Caco-2 (cell line): ENCODE data around the gene PVALEF. TPM values are rescaled to one million over a fixed set of nuclear protein-coding genes. Genes with fewer than 3 reads are reported as not detected.
"Not testable (repeated sequence)": the region's sequence is repeated elsewhere in the genome, so short reads cannot be mapped to it uniquely, and the experiment has no call there.

Experiments
- BruUV-seq: library from RNA; stranded (reverse); fragments of 400-500 nt; replicated peaks from 2 replicates; lab custom pipeline; 2021; lab: Mats Ljungman, UMichigan
- CTCF ChIA-PET: fragments of 300-600 bp; sonication (Branson Sonifier 250); formaldehyde crosslinking; loops from one replicate; lab custom pipeline; 2022; ENCODE audit warnings: antibody characterized with exemption; lab: Charles Lee
- POLR2A ChIA-PET: fragments of 300-600 bp; sonication (Branson Sonifier 250); formaldehyde crosslinking; loops from one replicate; lab custom pipeline; 2022; ENCODE audit warnings: antibody characterized with exemption; lab: Charles Lee
- DNase-seq, 2 experiments: peaks; one replicate each; pipeline versions ENCODE4 v3.0.0 to v3.0.0-alpha.2; 2020 to 2022
- H3K27me3 ChIP-seq: replicated peaks from 2 replicates; pipeline ENCODE4 v1.6.0; 2011; ENCODE audit warnings: low read length; ENCODE audit not compliant: control insufficient read depth, insufficient read depth
- H3K36me3 ChIP-seq: 2 replicates; pipeline ENCODE4 v1.5.1; 2011; ENCODE audit warnings: low read length; ENCODE audit not compliant: control insufficient read depth, insufficient read depth
- H3K4me1 ChIP-seq: fragments of 250-450 bp; sonication (Bioruptor Pico); 2 replicates; pipeline ENCODE4 v1.5.1; 2020; ENCODE audit warnings: mild to moderate bottlenecking
- H3K4me3 ChIP-seq: 2 replicates; pipeline ENCODE4 v1.5.1; 2011; ENCODE audit warnings: low read depth, mild to moderate bottlenecking, control low read depth, low read length
- H3K9me3 ChIP-seq: fragments of 250-450 bp; sonication (Bioruptor Pico); 2 replicates; pipeline ENCODE4 v1.5.1; 2020; ENCODE audit warnings: mild to moderate bottlenecking, moderate library complexity
- H3K27ac Mint-ChIP-seq: one replicate; pipeline ENCODE4 v1.8.0; 2022; ENCODE audit warnings: mixed read lengths; ENCODE audit not compliant: unreplicated experiment
- H3K27me3 Mint-ChIP-seq: one replicate; pipeline ENCODE4 v1.8.0; 2022; ENCODE audit warnings: mixed read lengths; ENCODE audit not compliant: insufficient read depth, unreplicated experiment
- H3K36me3 Mint-ChIP-seq: one replicate; pipeline ENCODE4 v1.8.0; 2022; ENCODE audit warnings: mild to moderate bottlenecking, mixed read lengths; ENCODE audit not compliant: insufficient read depth, unreplicated experiment
- H3K4me1 Mint-ChIP-seq: one replicate; pipeline ENCODE4 v1.8.0; 2022; ENCODE audit warnings: low read depth, mixed read lengths; ENCODE audit not compliant: unreplicated experiment
- H3K4me3 Mint-ChIP-seq: one replicate; pipeline ENCODE4 v1.8.0; 2022; ENCODE audit warnings: mild to moderate bottlenecking, moderate library complexity, mixed read lengths; ENCODE audit not compliant: unreplicated experiment
- H3K9me3 Mint-ChIP-seq: one replicate; pipeline ENCODE4 v1.8.0; 2022; ENCODE audit warnings: mixed read lengths; ENCODE audit not compliant: unreplicated experiment
- CTCF ChIP-seq, 2 experiments: fragments of 200-600 bp in 1 of 2; IDR thresholded peaks; 1 replicate in 1 of 2; 2 replicates in 1 of 2; pipeline versions ENCODE4 v1.5.1 to v1.8.0; 2011 to 2022; ENCODE audit warnings: antibody characterized with exemption in 1 of 2, control low read depth in 1 of 2, inconsistent platforms in 1 of 2, low read depth in 1 of 2, low read length in 1 of 2, mild to moderate bottlenecking in 1 of 2, moderate library complexity in 1 of 2; ENCODE audit not compliant: insufficient read depth in 1 of 2, severe bottlenecking in 1 of 2, unreplicated experiment in 1 of 2
- intact Hi-C: fragments of 100-400 bp; cut with micrococcal nuclease; formaldehyde crosslinking; loops from one replicate; pipeline ENCODE4 v1.10.0; 2022; ENCODE audit not compliant: unreplicated experiment
- total RNA-seq: library from RNA; stranded (reverse); gene quantifications from 2 replicates; pipeline ENCODE4 v1.2.3, GENCODE V29; 2022

PVALEF gene
- total RNA-seq, 1 experiment from 2014 or later, result not detected

- Histone ChIP-seq H3K4me1 (peaks cover 6% of the 10 kb centered on the region), H3K4me3 (no peak overlapping the region), H3K36me3 (no peaks in the 10 kb centered on the region), H3K27me3 (no peaks in the 10 kb centered on the region), H3K9me3 (peaks cover 8% of the 10 kb centered on the region; the same call in 1 of the 2 replicates)
- H3K9me3 Mint-ChIP-seq, result no peaks in the 10 kb centered on the region
- BruUV-seq, result no TSS peak
- no peak for DNase-seq
- H3K27me3 Mint-ChIP-seq, result no peaks in the 10 kb centered on the region
- no peaks in the 10 kb centered on the region for H3K4me1 Mint-ChIP-seq
- intact Hi-C loops, result no loop called here
- no peak overlapping the region for H3K4me3 Mint-ChIP-seq
- POLR2A ChIA-PET, result interaction anchor here (0.5 kb wide), 1 partner anchor 31 kb away, joined by 3 read pairs; no protein-coding TSS in a partner anchor
- peaks cover 8% of the 10 kb centered on the region for H3K36me3 Mint-ChIP-seq
- CTCF ChIA-PET, result interaction anchor here (0.7 to 1.8 kb wide), 12 partner anchors 10 to 252 kb away, joined by 3 to 16 read pairs (median 4); partner anchors contain the start of genes BAHCC1, NDUFAF8 and TEPSIN
- no peak overlapping the region for H3K27ac Mint-ChIP-seq
- no peak for TF ChIP-seq CTCF (IDR thresholded peaks at IDR 0.05; ENCODE audit: insufficient read depth in 1 of 2, low read depth in 1 of 2, low read length in 1 of 2, severe bottlenecking in 1 of 2, unreplicated experiment in 1 of 2)
These were observed 22.1 kb upstream of the PVALEF start for GRCh38 chr17:81143200-81143527.

- peaks cover 6% of the 10 kb centered on the region for H3K4me1 ChIP-seq
- peaks cover 2% of the 10 kb centered on the region; the same call in 1 of the 2 replicates for H3K9me3 ChIP-seq
- Mint-ChIP-seq H3K36me3 (peaks cover 8% of the 10 kb centered on the region), H3K4me3 (no peak overlapping the region), H3K27me3 (no peaks in the 10 kb centered on the region), H3K4me1 (no peaks in the 10 kb centered on the region), H3K9me3 (no peaks in the 10 kb centered on the region), H3K27ac (no peak overlapping the region)
- H3K27me3 ChIP-seq, result no peaks in the 10 kb centered on the region
- ChIA-PET CTCF (interaction anchor here (1.2 to 1.4 kb wide), 5 partner anchors 47 to 120 kb away, joined by 3 to 16 read pairs (median 4); partner anchors contain the start of gene CEP131), POLR2A (no interaction called here)
- intact Hi-C loops, result no loop called here
- no peak for DNase-seq
- no peak overlapping the region for H3K4me3 ChIP-seq
- no peaks in the 10 kb centered on the region for H3K36me3 ChIP-seq
- no TSS peak for BruUV-seq
- no peak for TF ChIP-seq CTCF (IDR thresholded peaks at IDR 0.05; ENCODE audit: insufficient read depth in 1 of 2, low read depth in 1 of 2, low read length in 1 of 2, severe bottlenecking in 1 of 2, unreplicated experiment in 1 of 2)
These were observed 21.4 kb upstream of the PVALEF start for GRCh38 chr17:81143717-81144422.

GRCh38 chr17:81144423-81144781 is 20.9 kb upstream of the PVALEF start:
- H3K9me3 ChIP-seq, result no peaks in the 10 kb centered on the region
- no peaks in the 10 kb centered on the region for H3K27me3 Mint-ChIP-seq
- no peak overlapping the region for H3K27ac Mint-ChIP-seq
- peaks cover 6% of the 10 kb centered on the region for H3K4me1 ChIP-seq
- H3K4me1 Mint-ChIP-seq, result no peaks in the 10 kb centered on the region
- no peaks in the 10 kb centered on the region for H3K27me3 ChIP-seq
- H3K4me3 Mint-ChIP-seq, result no peak overlapping the region
- DNase-seq, result no peak
- H3K36me3 ChIP-seq, result no peaks in the 10 kb centered on the region
- H3K9me3 Mint-ChIP-seq, result no peaks in the 10 kb centered on the region
- H3K4me3 ChIP-seq, result no peak overlapping the region
- POLR2A ChIA-PET, result no interaction called here
- no TSS peak for BruUV-seq
- intact Hi-C loops, result no loop called here
- TF ChIP-seq CTCF (IDR thresholded peaks at IDR 0.05; ENCODE audit: insufficient read depth in 1 of 2, low read depth in 1 of 2, low read length in 1 of 2, severe bottlenecking in 1 of 2, unreplicated experiment in 1 of 2), result no peak
- peaks cover 3% of the 10 kb centered on the region for H3K36me3 Mint-ChIP-seq
- CTCF ChIA-PET, result interaction anchor here (1.2 to 1.3 kb wide), 2 partner anchors 47 to 79 kb away, joined by 3 to 4 read pairs; partner anchors contain the start of gene CEP131

- BruUV-seq, H3K9me3 ChIP-seq, H3K4me3 Mint-ChIP-seq, H3K9me3 Mint-ChIP-seq, H3K4me3 ChIP-seq, H3K27me3 Mint-ChIP-seq, H3K4me1 ChIP-seq, H3K36me3 Mint-ChIP-seq, intact Hi-C loops, H3K4me1 Mint-ChIP-seq, H3K27me3 ChIP-seq, DNase-seq, H3K36me3 ChIP-seq, POLR2A ChIA-PET, H3K27ac Mint-ChIP-seq: not testable (repeated sequence)
- CTCF ChIA-PET, result interaction anchor here (0.7 kb wide), 2 partner anchors 12 to 34 kb away, joined by 4 to 6 read pairs; no protein-coding TSS in a partner anchor
These were observed 19.1 kb upstream of the PVALEF start for GRCh38 chr17:81146208-81146607.
